DND-41 (cell line): ENCODE data around the gene INPP5A.

Source experiments
- CTCF ChIP-seq: IDR thresholded peaks from 2 replicates; pipeline ENCODE4 v1.5.1; 2012; ENCODE audit warnings: borderline replicate concordance, low read length, moderate library complexity, mild to moderate bottlenecking; ENCODE audit not compliant: poor library complexity, severe bottlenecking; ENCODE audit errors: extremely low read depth
- EZH2 ChIP-seq: IDR thresholded peaks from 3 replicates; pipeline ENCODE4 v1.6.1; 2012; ENCODE audit warnings: borderline replicate concordance, low read depth, mild to moderate bottlenecking, moderate library complexity, low read length, inconsistent platforms; ENCODE audit not compliant: severe bottlenecking

- TF ChIP-seq CTCF (no peak), EZH2 (no peak)
These were observed 21.2 kb downstream of the INPP5A start for GRCh38 chr10:132558516-132559413.
